Lower leg skin (tissue), 3 donors: Measurements from ENCODE around the gene NRXN3.

Experiments
- POLR2A ChIP-seq, 2 donors: fragments of 450-650 bp; IDR thresholded peaks; one replicate each; pipeline ENCODE4 v1.6.1; 2016 to 2017; ENCODE audit warnings: antibody characterized with exemption in 2 of 2, mild to moderate bottlenecking in 1 of 2, moderate library complexity in 1 of 2
- TF ChIP-seq, protein P1 (sequence below), 3 donors: fragments of 450-650 bp; IDR thresholded peaks; one replicate each; pipeline ENCODE4 v1.5.1; 2016; ENCODE audit warnings: antibody characterized with exemption in 3 of 3, mild to moderate bottlenecking in 3 of 3, moderate library complexity in 2 of 3

DNA sequence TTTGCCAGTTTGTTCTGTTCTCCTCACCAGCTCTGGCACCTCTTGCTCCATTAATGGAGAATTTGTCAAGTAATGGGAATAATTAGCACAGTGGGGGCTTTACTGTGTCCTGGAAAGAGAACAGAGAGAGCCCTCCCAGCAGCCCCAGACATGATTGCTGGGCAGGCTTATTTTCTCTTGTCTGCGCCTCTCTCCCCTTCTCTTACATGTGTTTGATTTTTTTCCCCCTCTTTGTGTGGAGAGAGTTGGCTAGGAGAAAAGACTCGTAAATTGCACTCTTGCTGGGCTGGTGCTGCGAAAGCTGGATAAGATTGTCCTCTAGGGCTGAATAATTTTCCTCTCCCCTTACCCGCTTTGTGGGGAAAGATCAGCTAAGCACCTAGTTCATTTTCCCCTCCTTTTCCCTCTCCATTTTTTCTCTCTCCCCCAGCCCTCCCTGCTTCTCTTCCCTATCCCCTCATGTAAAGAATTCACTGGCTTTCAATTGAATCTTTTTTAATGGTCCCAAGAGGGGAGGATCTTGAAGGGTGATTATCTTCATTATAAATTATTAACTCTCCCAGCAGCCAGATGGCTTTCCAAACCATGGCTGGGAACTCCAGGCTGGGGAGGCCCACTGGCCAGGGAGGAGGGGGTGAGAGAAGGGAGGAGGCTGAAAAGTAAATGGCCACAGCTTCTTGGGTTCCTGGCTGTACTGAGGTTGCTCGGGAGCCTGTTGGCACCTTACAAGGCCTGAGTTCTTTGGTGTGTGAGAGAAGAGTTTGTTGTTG lies 62.2 kb downstream of the NRXN3 start:
- TF ChIP-seq POLR2A (IDR thresholded peaks at IDR 0.05) = no peak
- TF ChIP-seq, protein P1, sequence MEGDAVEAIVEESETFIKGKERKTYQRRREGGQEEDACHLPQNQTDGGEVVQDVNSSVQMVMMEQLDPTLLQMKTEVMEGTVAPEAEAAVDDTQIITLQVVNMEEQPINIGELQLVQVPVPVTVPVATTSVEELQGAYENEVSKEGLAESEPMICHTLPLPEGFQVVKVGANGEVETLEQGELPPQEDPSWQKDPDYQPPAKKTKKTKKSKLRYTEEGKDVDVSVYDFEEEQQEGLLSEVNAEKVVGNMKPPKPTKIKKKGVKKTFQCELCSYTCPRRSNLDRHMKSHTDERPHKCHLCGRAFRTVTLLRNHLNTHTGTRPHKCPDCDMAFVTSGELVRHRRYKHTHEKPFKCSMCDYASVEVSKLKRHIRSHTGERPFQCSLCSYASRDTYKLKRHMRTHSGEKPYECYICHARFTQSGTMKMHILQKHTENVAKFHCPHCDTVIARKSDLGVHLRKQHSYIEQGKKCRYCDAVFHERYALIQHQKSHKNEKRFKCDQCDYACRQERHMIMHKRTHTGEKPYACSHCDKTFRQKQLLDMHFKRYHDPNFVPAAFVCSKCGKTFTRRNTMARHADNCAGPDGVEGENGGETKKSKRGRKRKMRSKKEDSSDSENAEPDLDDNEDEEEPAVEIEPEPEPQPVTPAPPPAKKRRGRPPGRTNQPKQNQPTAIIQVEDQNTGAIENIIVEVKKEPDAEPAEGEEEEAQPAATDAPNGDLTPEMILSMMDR (IDR thresholded peaks at IDR 0.05) = no peak
